Neural progenitor cell (in vitro differentiated cells): ENCODE data around the gene PRDX1. TPM values are rescaled to one million over a fixed set of nuclear protein-coding genes. Genes with fewer than 3 reads are reported as not detected.
"Not testable (repeated sequence)": the region's sequence is repeated elsewhere in the genome, so short reads cannot be mapped to it uniquely, and the experiment has no call there.

ENCODE experiments used
- DNase-seq: peaks from one replicate; pipeline ENCODE4 v3.0.0-alpha.2; 2016; ENCODE audit warnings: low spot score
- H2AFZ ChIP-seq: fragments of 200-600 bp; sonication (generic); replicated peaks from 2 replicates; pipeline ENCODE4 v1.6.1; 2016; ENCODE audit warnings: antibody characterized with exemption
- H3F3A ChIP-seq: fragments of 200-600 bp; sonication (generic); 2 replicates; pipeline ENCODE4 v1.6.1; 2016; ENCODE audit warnings: antibody characterized with exemption, low read depth
- H3K27ac ChIP-seq: fragments of 200-600 bp; sonication (generic); 2 replicates; pipeline ENCODE4 v1.5.1; 2016; ENCODE audit warnings: mild to moderate bottlenecking
- H3K27me3 ChIP-seq: fragments of 200-600 bp; sonication (generic); 2 replicates; pipeline ENCODE4 v1.6.1; 2016; ENCODE audit warnings: mild to moderate bottlenecking, moderate library complexity
- H3K36me3 ChIP-seq: fragments of 200-600 bp; sonication (generic); 2 replicates; pipeline ENCODE4 v1.5.1; 2016
- H3K4me1 ChIP-seq: fragments of 200-600 bp; sonication (generic); 2 replicates; pipeline ENCODE4 v1.6.1; 2016; ENCODE audit warnings: mixed run types
- H3K4me2 ChIP-seq: fragments of 200-600 bp; sonication (generic); 2 replicates; pipeline ENCODE4 v1.6.1; 2016
- H3K4me3 ChIP-seq: fragments of 200-600 bp; sonication (generic); 2 replicates; pipeline ENCODE4 v1.5.1; 2016
- H3K79me2 ChIP-seq: fragments of 200-600 bp; sonication (generic); 2 replicates; pipeline ENCODE4 v1.6.1; 2016; ENCODE audit warnings: low read depth
- H3K9ac ChIP-seq: fragments of 200-600 bp; sonication (generic); 2 replicates; pipeline ENCODE4 v1.6.1; 2016
- H3K9me3 ChIP-seq: fragments of 200-600 bp; sonication (generic); 2 replicates; pipeline ENCODE4 v1.5.1; 2016; ENCODE audit warnings: low read depth
- H4K20me1 ChIP-seq: fragments of 200-600 bp; sonication (generic); 2 replicates; pipeline ENCODE4 v1.6.1; 2016; ENCODE audit warnings: low read depth
- H3K27ac Mint-ChIP-seq: 3 replicates; pipeline ENCODE4 v1.8.0; 2021; ENCODE audit warnings: mixed read lengths
- H3K27me3 Mint-ChIP-seq: 2 replicates; pipeline ENCODE4 v1.8.0; 2022; ENCODE audit warnings: low read depth, mild to moderate bottlenecking, inconsistent platforms, moderate library complexity, mixed read lengths; ENCODE audit not compliant: insufficient read depth
- H3K36me3 Mint-ChIP-seq: 3 replicates; pipeline ENCODE4 v1.8.0; 2021; ENCODE audit warnings: mixed read lengths
- H3K4me1 Mint-ChIP-seq: 3 replicates; pipeline ENCODE4 v1.8.0; 2021; ENCODE audit warnings: mixed read lengths
- H3K4me3 Mint-ChIP-seq: 3 replicates; pipeline ENCODE4 v1.8.0; 2021; ENCODE audit warnings: mild to moderate bottlenecking, moderate library complexity, mixed read lengths
- H3K9me3 Mint-ChIP-seq: 3 replicates; pipeline ENCODE4 v1.8.0; 2020; ENCODE audit warnings: mixed read lengths
- CTCF ChIP-seq: fragments of 200-600 bp; sonication (generic); IDR thresholded peaks from 2 replicates; pipeline ENCODE4 v1.5.1; 2017; ENCODE audit warnings: antibody characterized with exemption, mild to moderate bottlenecking
- EZH2 ChIP-seq: fragments of 200-600 bp; sonication (generic); IDR thresholded peaks from 2 replicates; pipeline ENCODE4 v1.6.1; 2017; ENCODE audit warnings: antibody characterized with exemption, mild to moderate bottlenecking, moderate library complexity
- EZH2phosphoT487 ChIP-seq: fragments of 200-600 bp; sonication (generic); IDR thresholded peaks from 2 replicates; pipeline ENCODE4 v1.6.1; 2017; ENCODE audit warnings: antibody characterized with exemption
- total RNA-seq: library from RNA; depleted of rRNA; stranded (reverse); fragments of >200 nt; gene quantifications from 2 replicates; pipeline ENCODE4 v1.2.3, GENCODE V29; 2015; ENCODE audit warnings: low replicate concordance

The PRDX1 gene
- total RNA-seq, 1 donor from 2014 or later, result 653 TPM

GRCh38 chr1:45531873-45532272 is 10.2 kb upstream of the PRDX1 start:
- no peak for DNase-seq
- Histone ChIP-seq H3K4me1 (no peaks in the 10 kb centered on the region), H3F3A (no peaks in the 10 kb centered on the region), H4K20me1 (no peaks in the 10 kb centered on the region), H3K27ac (no peak overlapping the region), H3K9ac (no peak overlapping the region), H3K79me2 (no peaks in the 10 kb centered on the region), H3K4me3 (no peak overlapping the region), H2AFZ (no peak overlapping the region), H3K27me3 (no peaks in the 10 kb centered on the region), H3K4me2 (no peak overlapping the region), H3K9me3 (no peaks in the 10 kb centered on the region), H3K36me3 (no peaks in the 10 kb centered on the region)
- no peaks in the 10 kb centered on the region for H3K36me3 Mint-ChIP-seq
- peaks cover 20% of the 10 kb centered on the region for H3K4me1 Mint-ChIP-seq
- H3K4me3 Mint-ChIP-seq, result no peak overlapping the region
- no peak for TF ChIP-seq CTCF
- no peak for TF ChIP-seq EZH2phosphoT487
- no peak for TF ChIP-seq EZH2
- no peak overlapping the region for H3K27ac Mint-ChIP-seq
- H3K9me3 Mint-ChIP-seq, result no peaks in the 10 kb centered on the region
- H3K27me3 Mint-ChIP-seq, result peaks cover 2% of the 10 kb centered on the region

- H3K4me3 Mint-ChIP-seq, result no peak overlapping the region
- peaks cover 2% of the 10 kb centered on the region for H3K27me3 Mint-ChIP-seq
- Histone ChIP-seq H3K9ac (no peak overlapping the region), H3F3A (peaks cover 1% of the 10 kb centered on the region), H3K9me3 (no peaks in the 10 kb centered on the region), H3K27ac (no peak overlapping the region), H4K20me1 (no peaks in the 10 kb centered on the region), H3K4me3 (no peak overlapping the region), H3K4me1 (no peaks in the 10 kb centered on the region), H3K27me3 (no peaks in the 10 kb centered on the region), H3K79me2 (no peaks in the 10 kb centered on the region), H3K36me3 (no peaks in the 10 kb centered on the region), H3K4me2 (no peak overlapping the region), H2AFZ (no peak overlapping the region)
- TF ChIP-seq EZH2phosphoT487, result no peak
- no peak for TF ChIP-seq CTCF
- no peak for TF ChIP-seq EZH2
- peaks cover 20% of the 10 kb centered on the region for H3K4me1 Mint-ChIP-seq
- DNase-seq, result no peak
- H3K27ac Mint-ChIP-seq, result no peak overlapping the region
- H3K36me3 Mint-ChIP-seq, result no peaks in the 10 kb centered on the region
- no peaks in the 10 kb centered on the region for H3K9me3 Mint-ChIP-seq
Measured at GRCh38 chr1:45530632-45531135, 9.0 kb upstream of the PRDX1 start.

DNA sequence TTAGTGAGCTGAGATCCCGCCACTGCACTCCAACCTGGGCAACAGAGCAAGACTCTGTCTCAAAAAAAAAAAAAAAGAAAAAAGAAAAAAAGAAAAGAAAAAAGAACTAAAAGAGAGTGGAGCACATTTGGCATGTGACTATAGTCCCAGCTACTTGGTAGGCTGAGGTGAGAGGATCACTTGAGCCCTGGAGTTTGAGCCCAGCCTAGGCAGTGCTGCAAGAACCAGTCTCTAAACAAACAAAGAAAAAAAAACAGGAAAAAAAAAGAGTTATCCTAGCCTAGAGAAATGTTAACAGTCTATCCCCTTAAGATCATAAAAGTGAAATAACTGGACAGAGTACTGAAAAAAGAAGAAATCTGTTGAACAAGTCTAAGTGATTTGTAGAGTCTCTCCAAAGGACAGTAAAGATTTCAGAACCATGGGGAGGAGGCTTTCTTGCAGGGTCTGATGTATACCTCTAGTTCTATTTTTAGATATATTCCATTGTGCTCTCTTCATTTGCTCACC is 4.5 kb upstream of the PRDX1 start:
- no peak overlapping the region for H3K4me2 ChIP-seq
- peaks cover 13% of the 10 kb centered on the region for H3K4me1 ChIP-seq
- H3K27ac Mint-ChIP-seq, result no peak overlapping the region
- H3K36me3 Mint-ChIP-seq, result no peaks in the 10 kb centered on the region
- H3K9me3 ChIP-seq, result no peaks in the 10 kb centered on the region
- peaks cover 19% of the 10 kb centered on the region for H3F3A ChIP-seq
- no peak overlapping the region for H3K9ac ChIP-seq
- peaks cover 34% of the 10 kb centered on the region for H3K4me1 Mint-ChIP-seq
- H3K27me3 ChIP-seq, result no peaks in the 10 kb centered on the region
- no peak overlapping the region for H2AFZ ChIP-seq
- H3K36me3 ChIP-seq, result no peaks in the 10 kb centered on the region
- TF ChIP-seq EZH2phosphoT487, result no peak
- no peak for TF ChIP-seq CTCF
- no peak for TF ChIP-seq EZH2
- peak overlapping the region; percentile 11 for H3K4me3 Mint-ChIP-seq
- no peak overlapping the region for H3K27ac ChIP-seq
- H4K20me1 ChIP-seq, result no peaks in the 10 kb centered on the region
- no peak overlapping the region for H3K4me3 ChIP-seq
- H3K79me2 ChIP-seq, result peaks cover 12% of the 10 kb centered on the region
- H3K9me3 Mint-ChIP-seq, result no peaks in the 10 kb centered on the region
- H3K27me3 Mint-ChIP-seq, result peaks cover 3% of the 10 kb centered on the region
- DNase-seq, result no peak

GRCh38 chr1:45523975-45524374 is 2.3 kb upstream of the PRDX1 start:
- H3K36me3 Mint-ChIP-seq, H3K9ac ChIP-seq, H3K27ac Mint-ChIP-seq, H3K36me3 ChIP-seq, H2AFZ ChIP-seq, H3K4me3 ChIP-seq, H3K27me3 ChIP-seq, H3K27me3 Mint-ChIP-seq, H3K4me3 Mint-ChIP-seq, H3K9me3 Mint-ChIP-seq, H3K27ac ChIP-seq, DNase-seq, H3K4me2 ChIP-seq, H3K9me3 ChIP-seq: not testable (repeated sequence)
- peaks cover 35% of the 10 kb centered on the region for H3K79me2 ChIP-seq
- H4K20me1 ChIP-seq, result peaks cover 12% of the 10 kb centered on the region
- peaks cover 42% of the 10 kb centered on the region for H3K4me1 Mint-ChIP-seq
- peaks cover 21% of the 10 kb centered on the region for H3K4me1 ChIP-seq
- H3F3A ChIP-seq, result peaks cover 27% of the 10 kb centered on the region

DNA sequence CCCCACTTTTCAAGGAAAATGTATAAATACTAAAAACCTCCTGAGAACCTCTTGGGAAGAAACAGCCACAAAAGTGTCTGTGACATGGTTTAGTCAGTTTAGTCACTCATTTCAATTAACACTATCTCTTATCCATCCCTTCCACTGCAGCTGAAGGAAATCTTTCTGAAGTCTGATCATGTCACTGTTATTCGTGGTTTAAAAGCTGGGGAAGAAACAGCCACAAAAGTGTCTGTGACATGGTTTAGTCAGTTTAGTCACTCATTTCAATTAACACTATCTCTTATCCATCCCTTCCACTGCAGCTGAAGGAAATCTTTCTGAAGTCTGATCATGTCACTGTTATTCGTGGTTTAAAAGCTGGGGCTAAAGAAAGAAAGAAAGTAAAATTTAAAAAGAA is 1.8 kb upstream of the PRDX1 start:
- not testable (repeated sequence) for H3K9ac ChIP-seq, H3K27ac Mint-ChIP-seq, H3K9me3 Mint-ChIP-seq, H3K9me3 ChIP-seq, H3K36me3 Mint-ChIP-seq, H3K27me3 ChIP-seq, H3K27ac ChIP-seq, H3K4me3 Mint-ChIP-seq, H3K27me3 Mint-ChIP-seq, DNase-seq, H3K36me3 ChIP-seq, H3K4me2 ChIP-seq, H3K4me3 ChIP-seq, H2AFZ ChIP-seq
- Histone ChIP-seq H3F3A (peaks cover 28% of the 10 kb centered on the region), H3K79me2 (peaks cover 39% of the 10 kb centered on the region), H4K20me1 (peaks cover 17% of the 10 kb centered on the region), H3K4me1 (peaks cover 23% of the 10 kb centered on the region)
- peaks cover 42% of the 10 kb centered on the region for H3K4me1 Mint-ChIP-seq
